HG03135 (cell line): Measurements from ENCODE around the gene DARS1.

Experiments
- ATAC-seq: cut with Tn5 transposase; IDR thresholded peaks from one replicate; pipeline ENCODE4 v1.9.1; 2021; ENCODE audit warnings: mild to moderate bottlenecking, moderate library complexity; ENCODE audit not compliant: unreplicated experiment

DARS1 gene

GRCh38 chr2:136016427-136016826 is 31.0 kb upstream of the DARS1 start:
- no peak for ATAC-seq

- ATAC-seq = no peak
Observed at GRCh38 chr2:136015699-136016098, 30.3 kb upstream of the DARS1 start.

GRCh38 chr2:136014411-136014810 is 29.0 kb upstream of the DARS1 start:
- ATAC-seq = no peak

- no peak for ATAC-seq
Observed at GRCh38 chr2:136013955-136014354, 28.5 kb upstream of the DARS1 start.

DNA sequence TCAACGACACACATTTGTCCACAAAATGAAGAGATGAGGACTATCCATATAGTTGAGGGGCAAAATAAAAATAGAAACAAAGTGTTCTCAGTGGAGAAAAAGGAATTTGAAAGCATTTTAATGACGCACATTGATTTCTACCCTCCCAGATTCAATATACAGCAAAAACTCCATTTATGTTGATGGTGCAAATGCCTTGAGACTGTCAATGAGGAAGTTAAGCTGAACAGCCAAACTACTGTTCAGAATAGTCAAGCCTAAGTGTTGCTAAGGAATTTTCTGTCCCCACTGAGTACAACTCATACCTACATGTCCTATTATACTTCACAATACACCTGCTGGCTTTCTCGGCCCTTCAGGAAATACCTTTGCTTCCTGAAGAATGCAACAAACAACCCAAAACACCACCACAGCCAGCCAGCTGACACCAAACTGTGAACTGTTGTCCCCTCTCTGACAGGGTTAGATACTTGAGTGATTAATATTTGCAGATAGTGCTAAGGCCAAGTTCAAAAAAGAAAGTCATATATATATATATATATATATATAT is 27.8 kb upstream of the DARS1 start:
- no peak for ATAC-seq

DNA sequence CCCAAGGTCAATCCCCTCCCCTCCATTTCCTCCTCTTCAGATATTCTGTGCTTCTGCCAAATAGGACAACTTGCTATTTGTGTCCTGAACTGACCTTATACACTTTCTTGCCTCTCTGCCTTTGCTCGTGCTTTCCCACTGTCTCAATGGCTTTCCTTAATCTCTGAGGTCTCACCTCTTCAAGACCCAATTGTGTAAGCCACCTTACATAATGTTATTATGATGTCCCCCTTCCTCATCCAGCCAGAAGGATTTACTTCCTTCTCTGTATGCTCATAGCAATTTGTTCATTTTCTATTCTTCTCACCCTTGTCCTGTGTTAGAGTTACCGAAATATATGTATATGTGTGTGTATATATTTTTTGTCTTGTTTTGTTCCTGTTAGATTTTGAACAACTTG is 26.9 kb upstream of the DARS1 start:
- ATAC-seq = no peak

- ATAC-seq = no peak
Observed at GRCh38 chr2:136010126-136010525, 24.7 kb upstream of the DARS1 start.

DNA sequence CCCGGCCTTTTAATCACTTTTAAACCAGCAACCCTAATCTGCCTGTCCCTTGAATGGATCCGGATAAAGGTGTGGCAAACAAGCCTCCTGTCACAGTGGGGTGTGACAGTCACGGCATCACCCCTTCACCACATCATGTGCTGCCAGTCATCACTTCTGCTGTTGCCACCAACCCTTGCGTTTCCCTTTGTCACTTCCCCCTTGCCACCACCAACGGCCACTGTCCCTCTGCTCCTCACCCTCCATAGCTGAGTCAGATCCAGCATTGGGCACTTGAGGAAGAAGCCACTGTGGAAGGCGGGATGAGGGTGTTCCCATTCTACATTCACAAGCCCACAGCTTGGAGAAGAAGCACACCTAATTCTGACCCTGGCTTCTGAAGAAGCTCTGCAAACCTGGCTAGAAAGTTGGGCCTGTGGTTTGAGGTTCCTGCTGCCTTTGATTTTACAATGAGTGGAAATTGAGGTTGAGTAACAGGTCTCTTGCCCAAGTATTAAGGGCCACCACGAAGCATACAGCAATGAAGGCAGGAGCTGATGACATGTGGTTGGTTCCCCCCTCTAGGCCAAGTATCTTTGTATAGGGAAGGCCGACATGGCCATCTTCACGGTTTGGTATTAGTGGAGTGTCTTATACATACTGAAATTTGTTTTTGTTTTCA is 22.9 kb upstream of the DARS1 start:
- no peak for ATAC-seq

DNA sequence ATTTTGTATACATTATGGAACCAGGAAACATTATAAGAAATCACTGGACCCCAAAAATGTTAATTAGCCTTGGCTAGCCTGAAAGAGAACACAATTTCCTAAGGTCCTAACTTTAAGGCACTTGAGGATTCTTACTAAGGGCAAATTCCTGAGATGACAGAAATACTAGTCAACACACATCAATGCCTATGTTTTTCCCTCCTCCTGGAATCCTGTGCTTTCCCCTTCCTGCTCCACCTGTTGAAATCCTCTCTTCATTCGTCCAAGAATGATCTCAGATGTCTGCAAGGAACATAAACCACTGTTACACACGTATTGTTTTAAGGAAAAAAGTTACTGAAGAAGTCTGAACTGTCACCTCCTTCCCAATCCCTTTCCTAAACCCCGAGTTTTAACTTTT is 21.2 kb upstream of the DARS1 start:
- ATAC-seq = no peak

GRCh38 chr2:136005462-136006196 is 20.2 kb upstream of the DARS1 start:
- ATAC-seq = no peak

GRCh38 chr2:136004965-136005364 is 19.5 kb upstream of the DARS1 start:
- no peak for ATAC-seq

DNA sequence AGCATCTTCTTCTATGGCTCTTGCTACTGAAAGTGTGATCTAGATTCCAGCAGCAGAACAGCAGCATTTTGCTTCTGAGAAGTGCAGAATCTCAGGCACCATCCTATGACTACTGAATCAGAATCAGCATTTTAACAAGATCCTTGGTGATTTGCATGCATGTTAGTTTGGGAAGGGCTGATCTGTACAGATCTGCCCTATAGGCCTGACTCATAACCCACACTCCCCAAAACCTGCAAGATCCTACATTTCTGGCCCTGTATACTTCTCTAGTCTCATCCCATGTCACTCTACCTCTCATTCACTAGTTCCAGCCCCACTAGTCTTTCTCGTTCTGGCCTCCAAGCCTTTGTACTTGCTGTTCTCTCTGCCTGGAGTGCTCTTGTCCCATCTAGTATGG is 15.7 kb upstream of the DARS1 start:
- no peak for ATAC-seq

DNA sequence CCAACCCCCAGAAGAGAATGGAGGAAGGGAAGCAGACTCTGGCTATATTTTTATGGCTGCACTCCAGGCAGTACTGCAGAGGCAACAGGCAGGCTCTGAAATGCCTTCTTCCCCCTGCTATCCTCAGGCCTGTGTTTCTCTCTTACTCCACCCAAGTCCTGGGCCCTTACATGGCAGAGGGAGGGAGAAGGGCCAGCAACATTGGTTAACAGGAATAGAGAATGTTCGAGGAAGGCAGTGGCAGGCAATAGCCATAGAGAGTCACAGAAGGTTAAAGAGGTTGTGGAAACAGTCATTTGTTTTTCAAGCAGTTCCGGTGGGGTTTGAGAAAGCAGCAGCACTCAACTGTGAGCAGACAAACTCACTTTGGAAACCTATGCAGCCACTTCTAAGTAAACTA is 15.1 kb upstream of the DARS1 start:
- ATAC-seq = no peak

- no peak for ATAC-seq
Observed at GRCh38 chr2:135999899-136000298, 14.5 kb upstream of the DARS1 start.

GRCh38 chr2:135998879-135999278 is 13.5 kb upstream of the DARS1 start:
- ATAC-seq = no peak

DNA sequence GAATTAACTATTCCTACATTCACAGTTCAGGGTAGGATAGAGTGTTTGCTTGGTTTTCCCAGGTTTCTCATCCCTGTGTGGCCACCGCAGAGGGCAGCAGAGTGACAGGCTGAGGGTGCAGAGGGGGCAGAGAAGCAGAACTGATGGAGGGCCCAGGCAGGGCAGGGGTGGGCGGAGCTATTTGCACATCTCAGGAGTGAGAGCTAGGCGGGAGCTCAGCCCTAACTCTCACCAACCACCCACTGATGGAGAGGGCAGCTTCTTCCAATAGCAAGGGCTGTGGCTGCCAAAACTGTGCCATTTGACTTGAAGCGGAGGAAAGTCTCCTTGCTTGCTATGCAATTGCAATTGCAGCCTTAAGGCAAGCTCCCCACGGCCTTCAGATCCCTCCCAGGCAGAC is 12.0 kb upstream of the DARS1 start:
- no peak for ATAC-seq

GRCh38 chr2:135996304-135996703 is 10.9 kb upstream of the DARS1 start:
- no peak for ATAC-seq

- ATAC-seq = no peak
Observed at GRCh38 chr2:135994281-135994680, 8.9 kb upstream of the DARS1 start.

DNA sequence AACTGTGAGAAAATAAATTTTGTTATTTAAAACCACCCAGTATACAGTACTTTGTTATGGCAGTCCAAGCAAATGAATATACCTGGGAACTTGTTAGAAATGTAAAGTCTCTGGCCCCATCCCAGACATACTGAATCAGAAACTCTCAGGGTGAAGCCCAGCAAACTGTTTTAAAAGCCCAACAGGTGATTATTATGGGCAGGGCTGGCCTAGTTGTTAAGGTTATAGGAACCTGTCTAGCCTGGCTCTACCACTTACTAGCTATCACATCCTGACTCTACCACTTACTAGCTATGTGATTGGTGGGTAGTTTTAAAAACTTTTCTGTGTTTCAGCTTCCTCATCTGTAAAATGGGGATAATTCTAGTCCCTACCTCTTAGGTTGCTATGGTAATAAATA is 8.0 kb upstream of the DARS1 start:
- ATAC-seq = no peak

GRCh38 chr2:135991861-135992260 is 6.4 kb upstream of the DARS1 start:
- no peak for ATAC-seq

DNA sequence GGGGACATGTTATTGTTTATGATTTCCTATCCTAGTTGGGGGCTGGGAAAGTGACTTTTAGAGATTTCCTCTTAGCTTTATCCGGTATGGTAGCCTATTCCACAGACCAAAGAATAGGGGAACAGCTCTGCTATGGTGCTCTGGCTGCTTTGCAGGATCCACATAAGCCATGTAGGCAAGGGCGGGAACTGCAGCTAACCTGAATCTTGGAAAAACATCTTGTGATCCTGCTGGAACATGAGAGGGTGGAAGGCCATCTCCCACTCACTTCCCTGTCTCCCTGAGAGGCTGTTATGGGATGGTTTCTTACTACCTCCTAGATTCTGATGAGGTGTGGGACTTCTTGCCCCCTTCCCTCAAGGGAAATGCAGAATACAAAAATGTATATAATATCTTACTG is 2.0 kb upstream of the DARS1 start:
- no peak for ATAC-seq

- ATAC-seq = no peak
Observed at GRCh38 chr2:135986507-135986906, 1.1 kb upstream of the DARS1 start.
